Amniotic epithelial cell (primary cell): ENCODE results near the gene COL27A1.
A peak's percentile ranks its signal among the peaks of the same experiment; 100 is the strongest.
"Not testable (repeated sequence)": the region's sequence is repeated elsewhere in the genome, so short reads cannot be mapped to it uniquely, and the experiment has no call there.

Experiments used
- DNase-seq: peaks from one replicate; pipeline ENCODE4 v3.0.0-alpha.2; 2010; ENCODE audit warnings: low read depth

The COL27A1 gene

DNA sequence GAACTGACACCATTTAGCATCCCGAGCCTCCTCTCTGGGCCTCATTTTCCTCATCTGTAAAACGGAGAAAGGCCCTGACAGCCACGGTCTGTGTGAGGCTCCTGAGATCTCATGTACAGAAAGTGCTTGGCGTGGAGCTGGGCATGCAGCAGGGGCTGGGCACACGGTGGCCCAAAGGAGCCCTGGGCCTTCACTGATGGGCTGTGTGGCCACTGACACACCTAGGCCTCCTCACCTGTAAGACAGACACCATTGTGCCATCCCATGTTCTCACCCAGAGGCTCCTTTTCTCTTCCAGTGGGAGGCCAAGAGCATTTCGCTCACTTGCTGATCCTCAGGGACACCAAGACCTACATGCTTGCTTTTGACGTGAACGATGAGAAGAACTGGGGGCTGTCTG lies 169.2 kb downstream of the COL27A1 start:
- DNase-seq: no peak

DNA sequence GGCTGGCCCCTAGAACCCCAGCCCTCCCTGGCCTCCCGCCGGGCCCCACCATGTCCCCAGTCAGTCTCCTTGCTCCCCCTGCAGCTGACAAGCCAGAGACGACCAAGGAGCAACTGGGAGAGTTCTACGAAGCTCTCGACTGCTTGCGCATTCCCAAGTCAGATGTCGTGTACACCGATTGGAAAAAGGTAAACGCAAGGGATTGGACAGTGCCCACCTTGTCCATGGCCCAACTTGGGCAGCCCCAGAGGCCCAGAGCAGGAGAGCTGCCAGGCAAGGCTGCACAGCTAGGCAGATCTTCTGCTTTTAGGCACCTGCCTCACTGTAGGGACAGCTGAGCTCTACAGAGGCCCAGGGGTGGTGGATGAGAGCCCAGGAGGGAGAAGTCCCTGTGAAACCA lies 169.6 kb downstream of the COL27A1 start:
- not testable (repeated sequence) for DNase-seq

DNA sequence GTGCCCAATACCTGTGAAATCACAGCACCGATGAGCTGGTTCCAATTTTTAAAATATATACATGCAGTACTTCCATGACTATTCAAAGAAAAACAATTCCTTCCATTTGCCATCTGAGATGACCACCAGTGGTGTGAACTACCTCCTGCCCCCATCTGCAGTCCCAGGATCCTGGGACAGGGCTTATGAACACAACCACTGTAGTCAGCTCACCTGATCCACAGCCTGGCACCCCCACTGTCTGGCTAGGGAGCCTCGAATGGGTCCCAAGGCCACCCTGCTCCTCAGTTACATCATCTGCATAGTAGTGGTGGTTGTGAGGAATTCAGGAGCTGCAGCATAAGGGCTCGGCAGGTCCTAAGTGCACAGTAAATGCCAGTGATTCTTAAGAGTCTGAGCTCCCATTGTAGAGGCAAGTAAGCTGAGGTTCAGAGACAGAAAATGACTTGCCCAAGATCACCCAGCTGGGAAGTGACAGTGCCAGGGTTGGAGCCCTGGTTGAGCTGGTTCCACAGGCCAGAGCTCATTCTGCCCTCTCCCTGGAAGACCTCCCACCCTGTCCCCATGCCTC lies 170.4 kb downstream of the COL27A1 start:
- peak; percentile 27 for DNase-seq

DNA sequence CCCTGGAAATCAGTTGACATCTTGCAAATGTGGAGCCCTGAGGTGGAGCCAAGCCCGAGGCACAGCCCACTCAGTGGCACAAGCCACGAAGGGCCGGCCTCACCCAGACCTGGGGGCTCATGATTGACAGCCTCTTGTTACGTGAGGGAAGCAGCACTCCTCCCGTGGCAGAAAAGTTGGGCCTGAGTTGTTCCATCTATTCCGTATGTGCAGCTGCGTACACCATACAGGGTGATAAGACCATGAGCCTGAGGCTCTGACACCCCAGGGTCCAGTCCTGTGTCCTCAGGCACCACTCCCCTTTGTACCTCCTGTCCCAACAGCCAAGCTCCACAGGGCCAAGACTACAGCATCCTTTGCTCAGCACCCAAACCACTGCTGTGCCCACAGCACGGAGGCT lies 172.4 kb downstream of the COL27A1 start:
- no peak for DNase-seq

DNA sequence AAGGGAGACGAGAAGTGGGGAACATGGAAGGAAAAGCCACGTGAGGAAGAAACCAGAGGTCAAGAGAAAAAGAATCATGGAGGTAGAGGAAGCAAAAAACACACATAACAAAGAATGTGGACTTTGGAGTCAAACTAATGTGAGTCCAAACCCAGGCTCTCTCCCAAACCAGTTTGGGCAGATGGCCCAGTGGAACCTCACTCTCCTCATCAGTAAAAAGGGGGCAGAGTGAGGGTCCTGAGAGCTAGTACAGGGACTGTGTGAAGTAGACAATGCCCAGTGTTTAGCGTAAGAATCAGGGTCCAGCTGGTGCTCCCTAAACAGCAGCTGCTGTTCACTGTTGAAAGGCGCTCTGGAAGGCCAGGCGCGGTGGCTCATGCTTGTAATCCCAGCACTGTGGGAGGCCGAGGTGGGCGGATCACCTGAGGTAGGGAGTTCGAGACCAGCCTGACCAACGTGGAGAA lies 173.1 kb downstream of the COL27A1 start:
- DNase-seq: not testable (repeated sequence)

DNA sequence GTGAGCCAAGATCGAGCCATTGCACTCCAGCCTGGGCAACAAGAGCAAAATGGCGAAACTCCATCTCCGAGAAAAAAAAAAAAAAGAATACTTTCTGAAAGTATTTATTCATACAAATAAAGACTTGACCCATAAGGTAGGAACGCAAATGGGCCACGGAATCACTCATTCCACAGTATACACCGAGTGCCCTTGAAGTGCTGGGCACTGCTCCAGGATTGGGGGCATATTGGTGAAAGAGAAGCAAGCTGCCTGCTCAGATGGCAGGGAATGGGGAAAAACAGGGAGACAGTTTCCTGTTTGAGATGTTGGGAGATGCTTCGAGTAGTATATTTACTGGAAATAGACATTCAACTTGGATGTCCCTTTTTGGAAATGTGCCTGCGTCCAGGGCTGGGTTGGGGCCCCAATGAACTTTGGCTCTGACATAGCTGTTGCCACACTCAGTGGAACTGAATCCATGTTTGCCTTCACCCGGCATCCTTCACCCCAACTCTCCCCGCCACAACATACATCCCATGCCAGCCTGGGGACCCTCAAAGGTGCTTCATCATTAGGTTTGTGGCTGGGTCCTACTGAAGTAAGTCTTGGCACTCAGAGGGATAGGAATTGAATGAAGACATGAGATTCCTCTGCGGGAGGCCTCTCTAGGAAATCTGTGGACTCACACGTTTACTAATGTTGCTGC lies 173.7 kb downstream of the COL27A1 start:
- DNase-seq: not testable (repeated sequence)

DNA sequence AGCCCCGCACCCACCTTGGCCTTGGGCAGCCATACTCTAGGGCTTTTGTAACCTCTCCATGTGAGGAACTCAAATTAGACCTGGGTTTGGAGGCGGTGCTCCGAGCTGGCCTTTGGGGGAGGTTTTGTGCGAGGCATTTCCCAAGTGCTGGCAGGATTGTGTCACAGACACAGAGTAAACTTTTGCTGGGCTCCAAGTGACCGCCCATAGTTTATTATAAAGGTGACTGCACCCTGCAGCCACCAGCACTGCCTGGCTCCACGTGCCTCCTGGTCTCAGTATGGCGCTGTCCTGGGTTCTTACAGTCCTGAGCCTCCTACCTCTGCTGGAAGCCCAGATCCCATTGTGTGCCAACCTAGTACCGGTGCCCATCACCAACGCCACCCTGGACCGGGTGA lies 174.3 kb downstream of the COL27A1 start, which contains the start of gene ORM2:
TSS of gene ORM2 (plus strand) at position 245 of the 398 bp plus-strand sequence. CDS start at position 281, 36 bp downstream.
- not testable (repeated sequence) for DNase-seq

DNA sequence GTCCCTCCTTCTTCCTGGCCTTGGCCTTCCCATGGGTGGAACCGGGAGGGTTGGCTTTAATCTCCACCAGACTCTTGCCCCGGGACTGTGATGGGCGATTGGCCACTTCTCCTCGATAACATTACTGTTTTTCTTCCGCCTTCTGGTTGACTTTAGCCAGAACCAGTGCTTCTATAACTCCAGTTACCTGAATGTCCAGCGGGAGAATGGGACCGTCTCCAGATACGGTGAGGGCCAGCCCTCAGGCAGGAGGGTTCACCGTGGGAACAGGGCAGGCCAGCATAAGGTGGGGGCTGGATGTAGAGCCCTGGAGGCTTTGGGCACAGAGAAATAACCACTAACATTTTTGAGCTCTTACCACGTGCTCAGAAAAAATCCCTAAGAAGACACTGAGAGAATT lies 175.3 kb downstream of the COL27A1 start:
- DNase-seq: no peak

- DNase-seq: not testable (repeated sequence)
These were observed 176.2 kb downstream of the COL27A1 start for GRCh38 chr9:114331229-114332195.

DNA sequence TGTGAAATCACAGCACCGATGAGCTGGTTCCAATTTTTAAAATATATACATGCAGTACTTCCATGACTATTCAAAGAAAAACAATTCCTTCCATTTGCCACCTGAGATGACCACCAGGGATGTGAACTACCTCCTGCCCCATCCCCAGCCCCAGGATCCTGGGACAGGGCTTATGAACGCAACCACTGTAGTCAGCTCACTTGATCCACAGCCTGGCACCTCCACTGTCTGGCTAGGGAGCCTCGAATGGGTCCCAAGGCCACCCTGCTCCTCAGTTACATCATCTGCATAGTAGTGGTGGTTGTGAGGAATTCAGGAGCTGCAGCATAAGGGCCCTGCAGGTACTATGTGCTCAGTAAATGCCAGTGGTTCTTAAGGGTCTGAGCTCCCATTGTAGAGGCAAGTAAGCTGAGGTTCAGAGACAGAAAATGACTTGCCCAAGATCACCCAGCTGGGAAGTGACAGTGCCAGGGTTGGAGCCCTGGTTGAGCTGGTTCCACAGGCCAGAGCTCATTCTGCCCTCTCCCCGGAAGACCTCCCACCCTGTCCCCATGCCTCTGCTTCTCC lies 177.2 kb downstream of the COL27A1 start:
- not testable (repeated sequence) for DNase-seq

DNA sequence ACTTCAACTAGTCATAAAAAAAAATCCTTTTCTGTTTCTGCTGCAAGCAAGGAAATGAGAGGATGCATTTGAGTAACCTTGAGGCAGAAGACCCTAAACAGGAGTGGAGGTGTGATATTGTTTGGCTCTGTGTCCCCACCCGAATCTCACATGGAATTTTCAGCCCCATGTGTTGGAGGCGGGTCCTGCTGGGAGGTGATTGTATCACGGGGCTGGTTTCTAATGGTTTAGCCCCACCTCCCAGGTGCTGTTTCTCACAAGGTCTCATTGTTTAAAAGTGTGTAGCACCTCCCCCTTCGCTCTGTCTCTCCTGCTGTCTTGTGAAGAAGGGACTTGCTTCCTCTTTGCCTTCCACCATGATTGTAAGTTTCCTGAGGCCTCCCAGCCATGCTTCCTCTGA lies 178.4 kb downstream of the COL27A1 start:
- not testable (repeated sequence) for DNase-seq

DNA sequence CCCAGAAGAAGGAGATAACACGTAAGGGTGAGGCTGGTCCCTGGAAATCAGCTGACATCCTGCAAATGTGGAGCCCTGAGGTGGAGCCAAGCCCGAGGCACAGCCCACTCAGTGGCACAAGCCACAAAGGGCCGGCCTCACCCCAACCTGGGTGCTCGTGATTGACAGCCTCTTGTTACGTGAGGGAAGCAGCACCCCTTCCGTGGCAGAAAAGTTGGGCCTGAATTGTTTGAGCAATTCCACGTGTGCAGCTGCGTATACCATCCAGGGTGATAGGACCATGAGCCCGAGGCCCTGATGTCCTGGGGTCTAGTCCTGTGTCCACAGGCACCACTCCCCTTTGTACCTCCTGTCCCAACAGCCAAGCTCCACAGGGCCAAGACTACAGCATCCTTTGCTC lies 179.2 kb downstream of the COL27A1 start:
- DNase-seq: no peak

DNA sequence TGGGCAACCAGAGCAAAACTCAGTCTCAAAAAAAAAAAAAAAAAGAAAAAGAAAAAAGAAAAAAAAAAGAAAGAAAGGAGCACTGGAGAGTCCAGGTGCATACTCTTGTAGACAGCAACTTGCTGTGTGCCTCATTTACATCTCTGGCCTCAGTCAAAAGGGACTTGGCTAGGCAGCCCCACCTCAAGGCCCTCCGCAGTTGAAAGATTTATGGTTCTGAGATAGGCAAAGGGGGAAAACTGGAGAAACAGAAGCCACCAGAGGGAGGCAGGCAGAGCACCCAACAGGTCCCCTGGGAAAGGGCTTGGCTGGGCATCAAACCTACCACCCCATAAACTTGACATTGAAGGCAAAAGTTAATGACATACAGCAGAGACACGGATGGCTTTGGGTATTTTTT lies 180.4 kb downstream of the COL27A1 start:
- no peak for DNase-seq

DNA sequence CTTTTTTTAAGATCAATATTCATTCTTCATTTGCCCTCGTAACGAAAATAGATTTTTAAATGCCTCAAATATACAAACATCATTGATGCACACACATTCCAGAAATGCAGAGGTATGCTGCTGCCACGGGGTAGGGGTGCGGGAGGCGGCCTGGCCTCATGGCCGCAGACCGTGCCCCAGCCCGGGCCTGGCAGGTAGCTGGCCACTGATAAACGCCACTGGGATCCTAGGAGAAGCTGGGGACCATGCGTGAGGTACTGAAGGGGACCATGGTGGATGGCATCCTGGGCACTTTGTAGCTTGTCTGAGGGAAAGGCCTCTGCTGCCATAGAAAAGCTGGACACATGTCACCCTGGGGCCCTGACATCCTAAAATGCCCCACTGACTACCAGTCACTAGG lies 180.8 kb downstream of the COL27A1 start:
- no peak for DNase-seq

DNA sequence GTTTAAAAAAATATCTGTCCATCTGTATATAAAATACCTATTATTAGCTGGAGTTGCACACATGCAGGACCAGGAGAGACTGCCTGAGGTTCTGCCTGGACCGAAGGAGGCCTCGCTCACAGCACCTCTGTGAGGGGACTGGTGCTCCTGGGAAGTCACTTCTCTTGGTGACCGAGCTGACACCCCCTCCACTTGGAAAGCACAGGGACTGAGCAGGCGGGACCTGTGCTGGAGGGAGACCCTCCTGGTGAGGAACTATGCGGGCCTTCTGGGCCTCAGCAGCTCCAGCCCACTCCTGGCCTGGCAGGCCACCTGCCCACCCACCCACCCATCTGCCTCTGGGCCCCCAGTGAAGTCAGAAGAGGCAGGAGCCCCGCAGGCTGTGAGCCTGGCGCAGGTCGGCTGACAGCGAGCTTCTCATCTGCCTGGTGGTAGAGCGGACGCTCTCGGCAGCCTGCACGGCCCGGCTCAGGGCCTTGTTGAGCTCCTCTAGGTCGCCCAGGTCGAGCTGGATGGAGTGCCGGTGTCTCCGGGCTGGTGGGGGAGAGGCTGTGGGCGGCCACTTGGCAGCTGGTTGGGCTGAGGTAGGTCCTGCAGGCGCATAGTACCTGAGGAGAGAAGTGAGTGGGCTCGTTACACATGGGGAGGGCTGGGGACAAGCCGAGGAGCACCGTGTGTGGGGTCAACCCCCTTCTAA lies 181.5 kb downstream of the COL27A1 start:
- DNase-seq: no peak

- DNase-seq: no peak
These were observed 182.8 kb downstream of the COL27A1 start for GRCh38 chr9:114338187-114338586.

- peak; percentile 41 for DNase-seq
These were observed 184.0 kb downstream of the COL27A1 start for GRCh38 chr9:114339130-114339908.

GRCh38 chr9:114341152-114341830 lies 186.0 kb downstream of the COL27A1 start:
- DNase-seq: no peak

GRCh38 chr9:114341991-114342390 lies 186.7 kb downstream of the COL27A1 start:
- no peak for DNase-seq

DNA sequence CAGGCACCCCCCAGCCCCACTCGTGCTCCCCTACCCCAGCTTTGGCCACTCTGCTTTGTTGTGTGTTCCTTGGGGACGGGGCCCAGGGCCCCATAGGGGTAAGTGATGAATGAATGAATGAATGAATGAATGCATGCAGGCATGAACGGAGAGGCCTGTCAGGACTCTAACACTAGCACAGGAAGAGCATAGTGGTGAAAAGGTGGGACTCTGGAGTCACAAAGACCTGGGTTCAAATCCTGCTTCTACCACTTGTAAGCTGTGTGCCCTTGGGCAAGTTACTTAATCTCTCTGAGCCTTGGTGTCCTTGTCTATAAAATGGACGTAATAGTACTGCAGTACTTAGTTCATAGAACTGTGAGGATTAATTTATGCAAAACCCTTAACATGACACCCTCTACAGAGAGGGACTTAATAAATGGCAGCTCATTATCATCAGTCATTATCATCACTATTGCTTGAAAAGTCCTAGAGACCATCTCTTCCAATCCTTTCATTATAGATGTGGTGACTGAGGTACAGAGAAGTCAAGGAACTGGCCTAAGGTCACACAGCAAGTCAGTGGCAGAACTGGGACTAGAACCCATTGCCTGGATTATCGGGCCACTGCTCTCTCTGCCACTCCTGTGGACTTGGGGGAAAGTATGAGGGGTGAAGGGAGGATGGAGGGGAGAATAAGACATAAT lies 187.6 kb downstream of the COL27A1 start:
- no peak for DNase-seq
